Skeletal muscle tissue (tissue), 4 donors: ENCODE data around the gene YIF1B. TPM values are rescaled to one million over a fixed set of nuclear protein-coding genes. Genes with fewer than 3 reads are reported as not detected.

Experiments used
- H3K27ac ChIP-seq: one replicate; pipeline ENCODE4 v1.7.0; 2013; ENCODE audit warnings: mild to moderate bottlenecking, low read depth, low read length, inconsistent platforms
- H3K27me3 ChIP-seq, 3 donors: one replicate each; pipeline ENCODE4 v1.7.0; 2013; ENCODE audit warnings: low read length in 3 of 3; ENCODE audit not compliant: control insufficient read depth in 3 of 3, insufficient read depth in 3 of 3
- H3K36me3 ChIP-seq, 3 donors: one replicate each; pipeline ENCODE4 v1.7.0; 2013; ENCODE audit warnings: low read length in 3 of 3; ENCODE audit not compliant: control insufficient read depth in 3 of 3, insufficient read depth in 3 of 3
- H3K4me1 ChIP-seq, 3 donors: one replicate each; pipeline ENCODE4 v1.7.0; 2013; ENCODE audit warnings: low read length in 3 of 3, mild to moderate bottlenecking in 3 of 3; ENCODE audit not compliant: control insufficient read depth in 3 of 3, insufficient read depth in 3 of 3
- H3K4me3 ChIP-seq, 3 donors: one replicate each; pipeline ENCODE4 v1.7.0; 2013; ENCODE audit warnings: low read length in 3 of 3
- H3K9ac ChIP-seq, 3 donors: one replicate each; pipeline ENCODE4 v1.7.0; 2013; ENCODE audit warnings: low read length in 3 of 3, mild to moderate bottlenecking in 3 of 3, moderate library complexity in 2 of 3, low read depth in 1 of 3
- H3K9me3 ChIP-seq, 3 donors: one replicate each; pipeline ENCODE4 v1.7.0; 2013; ENCODE audit warnings: low read length in 3 of 3; ENCODE audit not compliant: control insufficient read depth in 3 of 3
- total RNA-seq: library from RNA; depleted of rRNA; stranded (reverse); fragments of >200 nt; gene quantifications from one replicate; pipeline ENCODE4 v1.2.3, GENCODE V29; 2014
- donor health status: Osteomylitis.

Gene YIF1B
- total RNA-seq, 1 donor from 2014 or later = 18.3 TPM

DNA sequence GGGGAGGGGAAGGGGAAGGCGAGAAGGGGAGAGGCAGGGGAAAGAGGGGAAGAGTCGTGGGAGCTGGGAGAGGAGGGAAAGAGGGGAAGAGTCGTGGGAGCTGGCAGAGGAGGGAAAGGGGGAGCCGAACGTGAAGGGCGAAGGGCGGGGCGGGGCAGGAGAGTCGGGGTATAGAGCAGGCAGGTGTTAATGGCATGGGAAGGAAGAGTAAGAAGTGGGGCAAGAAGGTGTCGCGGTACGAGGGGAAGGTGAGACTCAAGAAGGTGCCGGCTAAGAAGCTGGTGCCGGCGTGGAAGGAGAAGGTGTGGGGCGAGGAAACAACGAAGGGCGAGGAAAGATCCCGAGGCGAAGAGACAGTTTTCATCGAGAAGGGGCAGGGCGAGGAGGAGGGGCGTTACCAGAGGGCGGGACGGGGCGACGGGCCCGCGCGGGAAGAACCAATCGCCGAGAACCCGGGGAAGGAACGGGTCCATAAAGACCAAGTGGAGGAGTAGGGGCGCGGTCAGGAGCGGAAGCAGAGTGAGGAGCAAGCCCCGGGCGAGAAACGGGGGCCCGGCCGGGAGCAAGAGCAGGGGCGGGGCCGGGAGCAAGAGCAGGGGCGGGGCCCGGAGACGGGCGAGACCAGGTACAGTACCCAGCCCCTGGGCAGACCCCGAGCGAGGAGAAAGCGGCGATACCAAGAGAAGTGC lies 20.3 kb upstream of the YIF1B start:
- no peaks in the 10 kb centered on the region for H3K9me3 ChIP-seq
- H3K4me1 ChIP-seq = peaks cover 9% of the 10 kb centered on the region in 3 donors
- H3K9ac ChIP-seq = peak overlapping the region; percentile 85 to 86 (median 85)
- H3K36me3 ChIP-seq = no peaks in the 10 kb centered on the region
- H3K4me3 ChIP-seq = peak overlapping the region; percentile 92 to 93 (median 93)
- peak overlapping the region; percentile 98 for H3K27ac ChIP-seq
- H3K27me3 ChIP-seq = no peaks in the 10 kb centered on the region

- H3K36me3 ChIP-seq = no peaks in the 10 kb centered on the region
- no peak overlapping the region for H3K27ac ChIP-seq
- H3K9ac ChIP-seq = no peak overlapping the region
- H3K4me1 ChIP-seq = peaks cover 9% of the 10 kb centered on the region in 3 donors
- H3K4me3 ChIP-seq = no peak overlapping the region
- H3K9me3 ChIP-seq = no peaks in the 10 kb centered on the region
- no peaks in the 10 kb centered on the region for H3K27me3 ChIP-seq
Observed at GRCh38 chr19:38333245-38333644, 17.5 kb upstream of the YIF1B start.

- Histone ChIP-seq H3K27me3 (no peaks in the 10 kb centered on the region), H3K4me3 (no peak overlapping the region), H3K27ac (no peak overlapping the region), H3K9me3 (no peaks in the 10 kb centered on the region), H3K9ac (no peak overlapping the region), H3K36me3 (peaks cover 5 to 8% (median 6%) of the 10 kb centered on the region in 3 donors), H3K4me1 (peaks cover 3% of the 10 kb centered on the region in 3 donors)
Observed at GRCh38 chr19:38331728-38332127, 16.0 kb upstream of the YIF1B start.

DNA sequence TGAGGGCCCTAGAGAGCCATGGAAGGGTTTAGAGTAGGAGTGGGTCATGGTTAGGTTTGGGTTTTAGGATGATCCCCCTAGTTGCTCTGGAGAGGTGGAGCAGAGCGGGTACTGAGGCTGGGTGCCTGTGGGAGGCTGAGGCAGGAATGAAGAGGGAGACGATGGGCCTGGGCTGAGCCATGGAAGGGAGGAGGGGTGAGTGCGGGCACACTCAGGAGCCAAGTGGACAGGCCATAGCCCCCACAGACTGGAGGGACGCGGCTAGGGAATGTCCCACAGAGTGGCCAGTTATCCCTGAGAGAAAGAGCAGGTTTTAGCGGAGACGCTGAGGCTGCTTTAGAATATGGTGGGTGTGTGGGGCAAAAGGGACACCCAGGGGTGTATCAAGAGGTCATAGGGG lies 13.9 kb upstream of the YIF1B start:
- H3K27ac ChIP-seq = no peak overlapping the region
- H3K4me1 ChIP-seq = no peaks in the 10 kb centered on the region
- H3K4me3 ChIP-seq = no peak overlapping the region
- no peaks in the 10 kb centered on the region for H3K27me3 ChIP-seq
- no peak overlapping the region for H3K9ac ChIP-seq
- peaks cover 5 to 8% (median 6%) of the 10 kb centered on the region in 3 donors for H3K36me3 ChIP-seq
- H3K9me3 ChIP-seq = no peaks in the 10 kb centered on the region

- Histone ChIP-seq H3K9ac (no peak overlapping the region), H3K4me3 (no peak overlapping the region), H3K4me1 (peaks cover 0 to 3% (median 0%) of the 10 kb centered on the region in 3 donors), H3K36me3 (peaks cover 5 to 8% (median 6%) of the 10 kb centered on the region in 3 donors), H3K9me3 (no peaks in the 10 kb centered on the region), H3K27ac (no peak overlapping the region), H3K27me3 (peaks cover 0 to 6% (median 0%) of the 10 kb centered on the region in 3 donors)
Observed at GRCh38 chr19:38326591-38326990, 10.8 kb upstream of the YIF1B start.

DNA sequence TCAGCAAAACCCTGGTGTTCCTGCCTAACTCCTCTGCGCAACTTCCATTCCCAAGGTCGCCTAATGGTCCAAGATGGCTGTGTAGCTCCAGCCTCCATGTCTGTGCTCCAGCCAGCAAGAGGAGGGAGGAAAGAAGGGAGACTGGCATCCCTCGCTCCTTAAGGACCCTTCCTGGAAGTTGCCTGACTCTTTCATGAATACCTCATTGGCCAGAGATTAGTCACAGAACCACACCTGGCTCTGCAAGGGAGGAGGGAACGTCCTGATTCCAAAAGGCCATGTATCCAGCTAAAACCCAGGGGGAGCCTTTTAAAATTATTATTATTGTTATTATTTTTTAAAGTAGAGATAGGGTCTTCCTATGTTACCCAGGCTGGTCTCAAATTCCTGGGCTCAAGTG lies 8.7 kb upstream of the YIF1B start:
- Histone ChIP-seq H3K4me3 (no peak overlapping the region), H3K27me3 (peaks cover 0 to 18% (median 10%) of the 10 kb centered on the region in 3 donors), H3K9me3 (no peaks in the 10 kb centered on the region), H3K36me3 (peaks cover 5 to 8% (median 6%) of the 10 kb centered on the region in 3 donors), H3K4me1 (peaks cover 2 to 17% (median 11%) of the 10 kb centered on the region in 3 donors), H3K9ac (no peak overlapping the region), H3K27ac (no peak overlapping the region)

DNA sequence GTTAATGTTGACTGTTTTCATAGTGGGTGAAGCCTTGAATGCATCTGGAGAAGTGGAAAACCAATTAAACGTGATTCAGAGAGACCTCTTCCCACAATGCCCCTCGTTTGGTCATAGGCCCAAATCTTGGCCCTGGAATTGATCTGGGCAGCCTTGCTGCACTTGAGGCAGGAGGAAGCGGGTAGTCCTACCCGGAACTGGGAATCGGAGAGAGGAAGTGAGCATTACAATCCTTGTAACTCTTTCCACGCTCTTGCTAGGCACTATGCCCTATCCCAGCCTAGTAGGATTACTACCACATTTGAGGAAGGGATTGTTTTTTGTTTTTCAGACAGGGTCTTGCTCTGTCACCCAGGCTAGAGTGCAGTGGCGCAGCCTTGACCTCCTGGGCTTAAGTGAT lies 7.5 kb upstream of the YIF1B start:
- Histone ChIP-seq H3K4me3 (no peak overlapping the region), H3K9me3 (no peaks in the 10 kb centered on the region), H3K9ac (no peak overlapping the region), H3K4me1 (peaks cover 8 to 22% (median 16%) of the 10 kb centered on the region in 3 donors), H3K36me3 (peaks cover 5 to 8% (median 6%) of the 10 kb centered on the region in 3 donors), H3K27me3 (peaks cover 0 to 23% (median 18%) of the 10 kb centered on the region in 3 donors), H3K27ac (no peak overlapping the region)

GRCh38 chr19:38321646-38322196 lies 6.0 kb upstream of the YIF1B start:
- Histone ChIP-seq H3K27me3 (peaks cover 0 to 23% (median 18%) of the 10 kb centered on the region in 3 donors), H3K4me3 (no peak overlapping the region), H3K9me3 (no peaks in the 10 kb centered on the region), H3K36me3 (peaks cover 0 to under 1% (median 0%) of the 10 kb centered on the region in 3 donors), H3K27ac (no peak overlapping the region), H3K4me1 (peaks cover 8 to 22% (median 16%) of the 10 kb centered on the region in 3 donors), H3K9ac (no peak overlapping the region)

- no peak overlapping the region for H3K4me3 ChIP-seq
- H3K9ac ChIP-seq = no peak overlapping the region
- no peaks in the 10 kb centered on the region for H3K9me3 ChIP-seq
- no peak overlapping the region for H3K27ac ChIP-seq
- peaks cover 0 to 23% (median 18%) of the 10 kb centered on the region in 3 donors for H3K27me3 ChIP-seq
- H3K4me1 ChIP-seq = peaks cover 12 to 22% (median 20%) of the 10 kb centered on the region in 3 donors
- H3K36me3 ChIP-seq = no peaks in the 10 kb centered on the region
Observed at GRCh38 chr19:38320969-38321339, 5.2 kb upstream of the YIF1B start.
